Activated gamma-delta T cell treated with Interleukin-2 at 50 U/mL for 16 hours (primary cell): ENCODE results near the gene SNX21.

Experiments
- DNase-seq: peaks from one replicate; pipeline ENCODE4 v3.0.0-alpha.2; 2020

Gene SNX21

GRCh38 chr20:45883100-45883469 is 49.5 kb downstream of the SNX21 start:
- DNase-seq, result no peak

DNA sequence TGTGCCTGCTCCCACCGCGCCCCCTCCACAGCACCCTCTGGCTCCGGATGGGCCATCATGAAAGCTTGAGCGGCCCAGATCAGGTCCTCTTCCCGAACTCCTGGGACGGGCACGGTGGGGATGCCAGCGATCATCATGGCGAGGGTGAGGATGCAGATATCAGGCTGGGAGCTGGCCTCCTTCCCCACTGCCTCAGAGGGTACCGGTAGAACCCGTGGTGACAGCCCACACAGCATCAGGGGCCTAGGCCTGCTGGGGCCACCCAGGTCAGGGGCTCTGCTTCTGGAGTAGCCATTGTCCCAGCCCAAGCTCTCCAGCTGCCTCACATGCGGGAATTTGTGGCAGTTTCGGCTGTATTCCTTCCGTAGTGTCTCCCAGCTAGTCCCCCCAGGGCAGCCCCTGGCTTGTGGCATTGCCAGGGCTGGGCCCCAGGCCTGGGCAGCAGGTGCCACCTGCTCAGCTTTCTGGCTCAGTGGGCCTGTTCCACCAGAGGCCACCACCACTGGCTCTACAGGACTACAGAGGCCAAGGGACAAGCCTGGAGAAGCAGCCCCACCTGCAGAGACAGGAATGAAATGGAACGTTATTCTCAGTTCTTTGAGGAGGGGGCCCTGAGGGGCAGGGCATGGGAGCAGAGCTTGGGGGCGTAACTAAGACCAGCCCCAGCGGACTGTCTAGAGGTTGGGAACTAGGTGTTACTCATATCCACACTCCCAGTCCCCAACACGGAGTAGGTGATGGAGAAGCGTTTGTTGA is 53.2 kb downstream of the SNX21 start:
- DNase-seq, result no peak

DNA sequence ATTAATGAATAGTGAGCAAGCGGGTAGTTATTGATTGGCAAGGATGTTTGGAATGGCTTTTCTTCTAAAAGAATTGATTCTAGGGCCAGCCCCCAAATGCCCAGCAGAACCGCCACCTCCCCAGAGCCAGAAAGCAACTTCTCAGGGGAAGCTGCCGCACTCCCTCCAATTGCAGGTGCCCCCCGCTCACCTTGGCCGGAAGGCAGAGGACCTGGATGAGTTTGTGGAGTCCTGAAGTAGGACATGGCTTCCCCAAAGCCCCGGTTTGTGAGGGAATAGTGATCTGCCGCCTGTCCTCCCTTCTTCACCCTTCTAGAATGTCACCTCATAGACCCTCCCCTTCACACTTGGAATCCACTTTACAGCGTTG is 53.7 kb downstream of the SNX21 start, which contains the start of gene SPATA25:
SPATA25 (minus strand) TSS at position 277 of the 370 bp plus-strand sequence; CDS start at position 245, 32 bp downstream.
- no peak for DNase-seq

GRCh38 chr20:45888681-45889080 is 55.1 kb downstream of the SNX21 start:
- DNase-seq, result no peak

GRCh38 chr20:45890077-45890984 is 56.7 kb downstream of the SNX21 start:
- peak; percentile 43 for DNase-seq

DNA sequence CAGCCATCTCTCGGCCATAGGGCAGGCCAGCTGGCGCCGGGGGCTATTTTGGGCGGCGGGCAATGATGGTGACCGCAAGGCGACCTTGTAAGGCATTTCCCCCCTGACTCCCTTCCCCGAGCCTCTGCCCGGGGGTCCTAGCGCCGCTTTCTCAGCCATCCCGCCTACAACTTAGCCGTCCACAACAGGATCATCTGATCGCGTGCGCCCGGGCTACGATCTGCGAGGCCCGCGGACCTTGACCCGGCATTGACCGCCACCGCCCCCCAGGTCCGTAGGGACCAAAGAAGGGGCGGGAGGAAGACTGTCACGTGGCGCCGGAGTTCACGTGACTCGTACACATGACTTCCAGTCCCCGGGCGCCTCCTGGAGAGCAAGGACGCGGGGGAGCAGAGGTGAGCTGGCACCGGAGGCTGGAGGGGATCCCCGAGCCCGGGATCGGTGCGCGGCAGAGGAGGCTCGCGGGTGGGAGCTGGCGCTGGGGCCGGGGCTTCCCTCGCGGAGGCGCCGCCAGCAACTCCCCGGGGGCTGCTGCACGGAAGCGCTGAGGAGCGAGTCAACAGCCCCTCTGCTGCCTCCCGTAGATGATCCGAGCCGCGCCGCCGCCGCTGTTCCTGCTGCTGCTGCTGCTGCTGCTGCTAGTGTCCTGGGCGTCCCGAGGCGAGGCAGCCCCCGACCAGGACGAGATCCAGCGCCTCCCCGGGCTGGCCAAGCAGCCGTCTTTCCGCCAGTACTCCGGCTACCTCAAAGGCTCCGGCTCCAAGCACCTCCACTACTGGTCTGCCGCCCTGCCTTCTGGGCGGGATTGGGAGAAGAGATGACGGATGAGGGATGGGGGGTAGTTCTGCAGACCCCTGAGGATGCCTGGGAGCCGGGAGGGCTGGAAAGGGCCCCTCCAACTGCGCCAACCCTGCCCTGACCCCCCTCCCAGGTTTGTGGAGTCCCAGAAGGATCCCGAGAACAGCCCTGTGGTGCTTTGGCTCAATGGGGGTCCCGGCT is 57.7 kb downstream of the SNX21 start, which contains the start of the genes CTSA and NEURL2:
CTSA (plus strand) TSS at position 351 of the 999 bp plus-strand sequence; CDS start at position 585, 234 bp downstream.
NEURL2 (minus strand) TSS at position 224 of the 999 bp plus-strand sequence; CDS start at position 7, 217 bp downstream.
- DNase-seq, result peak; percentile 78

DNA sequence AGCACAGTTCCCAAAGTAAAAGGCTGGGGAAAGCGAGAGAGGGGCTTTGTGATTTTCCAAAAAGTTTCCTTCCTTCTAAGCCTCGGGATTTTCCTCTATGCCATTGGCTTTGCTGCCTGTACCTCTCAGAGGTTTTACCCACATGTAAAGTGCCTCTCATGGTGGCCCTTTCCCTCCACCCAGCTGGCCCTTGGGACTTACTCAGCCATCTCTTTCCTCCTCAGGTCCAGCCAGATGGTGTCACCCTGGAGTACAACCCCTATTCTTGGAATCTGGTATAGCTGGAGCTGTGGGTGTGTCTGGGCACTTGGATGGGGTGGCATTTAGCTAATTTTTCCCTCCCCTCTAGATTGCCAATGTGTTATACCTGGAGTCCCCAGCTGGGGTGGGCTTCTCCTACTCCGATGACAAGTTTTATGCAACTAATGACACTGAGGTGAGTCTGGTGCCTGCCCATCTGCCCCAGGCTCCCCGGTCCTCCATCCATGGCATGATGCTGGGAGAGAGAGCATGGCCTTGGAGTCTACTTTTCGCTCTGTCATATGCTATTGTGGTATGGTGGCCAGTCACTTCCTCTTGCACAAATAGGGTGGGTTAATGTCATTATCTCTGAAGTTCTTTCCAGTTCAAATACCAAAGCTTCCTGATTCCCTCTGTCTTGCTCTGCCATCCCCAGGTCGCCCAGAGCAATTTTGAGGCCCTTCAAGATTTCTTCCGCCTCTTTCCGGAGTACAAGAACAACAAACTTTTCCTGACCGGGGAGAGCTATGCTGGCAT is 58.6 kb downstream of the SNX21 start:
- no peak for DNase-seq
